ENCODE results near the gene TMEM179. TPM values are rescaled to one million over a fixed set of nuclear protein-coding genes. Genes with fewer than 3 reads are reported as not detected.

Gene TMEM179
- total RNA-seq, 3 donors from 2014 or later, result 0.64 to 8.4 (median 0.82) TPM

DNA sequence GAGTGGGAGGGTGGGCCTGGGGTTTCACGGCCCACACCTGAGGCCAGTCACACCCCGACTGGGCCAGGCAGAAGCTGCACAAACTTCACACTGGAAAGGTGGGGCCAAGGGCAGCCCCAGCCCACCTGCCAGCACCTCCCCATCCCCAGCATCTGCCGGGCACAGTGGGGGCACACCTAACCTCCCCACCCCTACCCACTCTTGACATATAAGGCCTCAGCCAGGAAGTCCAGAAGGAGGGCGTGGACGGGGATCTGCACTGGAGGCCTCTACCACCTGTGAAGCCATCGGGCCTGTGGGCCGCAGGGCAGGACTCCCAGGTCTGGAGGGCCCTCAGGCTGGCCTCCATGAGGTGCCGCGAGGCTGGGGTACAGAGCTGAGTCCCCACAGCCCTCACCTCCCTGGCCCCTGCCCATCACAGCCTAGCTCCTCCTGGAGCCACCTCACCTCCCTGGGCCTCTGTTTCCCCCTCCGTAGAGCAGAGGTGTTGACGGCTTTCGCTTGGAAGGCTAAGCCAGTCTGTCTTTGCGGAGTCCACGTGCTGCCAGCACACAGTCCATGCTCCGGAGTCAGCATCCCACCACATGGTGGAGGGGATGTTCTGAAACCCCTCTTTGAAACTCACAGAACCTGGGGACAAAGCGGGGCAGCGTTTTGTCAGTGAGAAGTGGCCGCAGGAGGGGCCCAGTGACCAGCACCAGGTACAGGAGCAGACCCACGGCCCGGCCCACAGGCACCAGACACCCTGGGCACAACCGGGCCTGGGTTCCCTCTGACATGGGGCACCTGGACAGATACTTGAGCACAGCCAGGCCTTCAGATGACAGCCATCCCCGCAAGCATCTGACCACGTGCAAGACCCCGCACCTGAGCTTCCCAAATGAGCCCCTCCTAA is 46.7 kb upstream of the TMEM179 start:
- Histone ChIP-seq H3K36me3 (ENCODE audit: low read depth) (no peaks in the 10 kb centered on the region), H3K4me3 (no peak overlapping the region), H3K9me3 (no peaks in the 10 kb centered on the region), H3K4me1 (ENCODE audit: low read depth) (peaks cover 6% of the 10 kb centered on the region)
- peak; percentile 28 for ATAC-seq
- TF ChIP-seq, protein P1, sequence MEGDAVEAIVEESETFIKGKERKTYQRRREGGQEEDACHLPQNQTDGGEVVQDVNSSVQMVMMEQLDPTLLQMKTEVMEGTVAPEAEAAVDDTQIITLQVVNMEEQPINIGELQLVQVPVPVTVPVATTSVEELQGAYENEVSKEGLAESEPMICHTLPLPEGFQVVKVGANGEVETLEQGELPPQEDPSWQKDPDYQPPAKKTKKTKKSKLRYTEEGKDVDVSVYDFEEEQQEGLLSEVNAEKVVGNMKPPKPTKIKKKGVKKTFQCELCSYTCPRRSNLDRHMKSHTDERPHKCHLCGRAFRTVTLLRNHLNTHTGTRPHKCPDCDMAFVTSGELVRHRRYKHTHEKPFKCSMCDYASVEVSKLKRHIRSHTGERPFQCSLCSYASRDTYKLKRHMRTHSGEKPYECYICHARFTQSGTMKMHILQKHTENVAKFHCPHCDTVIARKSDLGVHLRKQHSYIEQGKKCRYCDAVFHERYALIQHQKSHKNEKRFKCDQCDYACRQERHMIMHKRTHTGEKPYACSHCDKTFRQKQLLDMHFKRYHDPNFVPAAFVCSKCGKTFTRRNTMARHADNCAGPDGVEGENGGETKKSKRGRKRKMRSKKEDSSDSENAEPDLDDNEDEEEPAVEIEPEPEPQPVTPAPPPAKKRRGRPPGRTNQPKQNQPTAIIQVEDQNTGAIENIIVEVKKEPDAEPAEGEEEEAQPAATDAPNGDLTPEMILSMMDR (IDR thresholded peaks at IDR 0.05), result no peak
- intact Hi-C loops (cut with DNase I, micrococcal nuclease), result loop anchor here (5.0 kb wide), 1 partner anchor 56 kb away; no protein-coding TSS in a partner anchor
- DNase-seq, result no peak

DNA sequence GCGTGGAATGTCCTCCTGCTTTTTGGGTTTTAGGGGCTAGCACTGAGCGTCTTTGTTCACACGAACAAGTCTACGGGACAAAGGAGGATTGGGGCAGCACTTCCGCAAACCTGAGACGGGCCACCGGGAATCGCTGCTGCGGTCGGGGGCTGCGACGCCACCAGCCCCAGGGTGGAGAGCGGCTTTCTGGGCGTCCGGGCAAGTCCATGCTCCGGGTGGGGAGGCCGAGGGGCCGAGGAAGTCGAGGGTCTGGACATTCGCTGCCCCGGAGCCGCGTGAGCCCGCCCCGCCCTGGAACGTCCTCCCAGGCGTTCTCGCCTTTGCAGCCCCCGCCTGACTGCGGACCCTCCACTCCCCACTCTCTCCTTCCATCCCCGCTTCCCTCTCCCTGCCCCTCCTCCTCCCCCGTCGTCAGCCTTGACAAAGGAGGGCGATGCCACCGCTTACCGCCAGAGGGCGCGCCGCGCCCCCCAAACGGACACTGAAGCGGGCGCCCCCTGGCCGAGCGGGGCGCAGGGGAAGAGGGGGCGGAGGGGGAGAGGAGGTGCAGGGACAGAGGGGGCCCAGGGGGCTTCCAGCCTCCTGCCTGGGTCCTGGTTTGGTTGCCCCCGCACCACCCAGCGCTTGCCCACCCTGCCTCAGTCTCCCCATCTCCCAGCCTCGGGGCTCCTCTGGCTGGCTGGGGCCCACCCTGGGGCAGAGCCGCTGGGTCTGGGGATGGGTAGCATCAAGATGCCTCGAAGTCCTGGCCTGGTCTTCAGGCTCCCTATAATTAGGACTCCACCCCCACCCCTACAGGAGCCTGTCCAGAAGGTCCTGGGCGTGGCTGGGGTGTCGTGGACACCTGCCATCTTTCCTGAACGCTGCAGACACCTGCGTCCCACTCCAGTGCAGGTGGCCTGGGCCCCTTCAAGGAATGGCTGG is 45.7 kb upstream of the TMEM179 start:
- Histone ChIP-seq H3K9me3 (no peaks in the 10 kb centered on the region), H3K36me3 (ENCODE audit: low read depth) (no peaks in the 10 kb centered on the region), H3K4me3 (no peak overlapping the region), H3K4me1 (ENCODE audit: low read depth) (peaks cover 6% of the 10 kb centered on the region)
- ATAC-seq, result peak; percentile 93
- DNase-seq, result peak in 2 of 3 donors; percentile 79 to 82
- intact Hi-C loops (cut with DNase I, micrococcal nuclease), result loop anchor here (5.0 kb wide), 1 partner anchor 57 kb away; no protein-coding TSS in a partner anchor
- TF ChIP-seq, protein P1 (IDR thresholded peaks at IDR 0.05), result peak; percentile 94

- no peak for DNase-seq
- H3K4me1 ChIP-seq (ENCODE audit: low read depth), result peaks cover 6% of the 10 kb centered on the region
- no peaks in the 10 kb centered on the region for H3K9me3 ChIP-seq
- no peak for ATAC-seq
- H3K4me3 ChIP-seq, result no peak overlapping the region
- intact Hi-C loops (cut with DNase I, micrococcal nuclease), result loop anchor here in 1 of 2 donors (10.0 kb wide), 1 partner anchor 513 kb away; the partner anchor contains the start of gene KIF26A
- TF ChIP-seq, protein P1 (IDR thresholded peaks at IDR 0.05), result no peak
- no peaks in the 10 kb centered on the region for H3K36me3 ChIP-seq (ENCODE audit: low read depth)
Observed at GRCh38 chr14:104647467-104648043, 43.0 kb upstream of the TMEM179 start.

GRCh38 chr14:104644656-104645378 is 40.2 kb upstream of the TMEM179 start:
- no peak for ATAC-seq
- intact Hi-C loops (cut with DNase I, micrococcal nuclease), result loop anchor here in 1 of 2 donors (10.0 kb wide), 1 partner anchor 510 kb away; the partner anchor contains the start of gene KIF26A
- no peak for DNase-seq
- TF ChIP-seq, protein P1 (IDR thresholded peaks at IDR 0.05), result no peak
- Histone ChIP-seq H3K9me3 (no peaks in the 10 kb centered on the region), H3K4me1 (ENCODE audit: low read depth) (no peaks in the 10 kb centered on the region), H3K4me3 (no peak overlapping the region), H3K36me3 (ENCODE audit: low read depth) (no peaks in the 10 kb centered on the region)

Measured in mucosa of descending colon (tissue), 3 donors.